HG03439 (cell line): Measurements from ENCODE around the gene GALNTL6.
"Not testable (repeated sequence)": the region's sequence is repeated elsewhere in the genome, so short reads cannot be mapped to it uniquely, and the experiment has no call there.

Experiments
- ATAC-seq: cut with Tn5 transposase; IDR thresholded peaks from one replicate; pipeline ENCODE4 v1.9.1; 2021; ENCODE audit warnings: mild to moderate bottlenecking, moderate library complexity; ENCODE audit not compliant: unreplicated experiment

GALNTL6 gene

GRCh38 chr4:172898715-172899114 lies 1085.5 kb downstream of the GALNTL6 start:
- ATAC-seq: no peak

- ATAC-seq: no peak
Observed at GRCh38 chr4:172899861-172900260, 1086.7 kb downstream of the GALNTL6 start.

GRCh38 chr4:172900900-172901299 lies 1087.7 kb downstream of the GALNTL6 start:
- no peak for ATAC-seq

- not testable (repeated sequence) for ATAC-seq
Observed at GRCh38 chr4:172912468-172912867, 1099.3 kb downstream of the GALNTL6 start.

GRCh38 chr4:172917403-172917802 lies 1104.2 kb downstream of the GALNTL6 start:
- not testable (repeated sequence) for ATAC-seq

GRCh38 chr4:172919269-172919668 lies 1106.1 kb downstream of the GALNTL6 start:
- ATAC-seq: no peak

- ATAC-seq: no peak
Observed at GRCh38 chr4:172927096-172927814, 1114.1 kb downstream of the GALNTL6 start.

GRCh38 chr4:172928347-172928746 lies 1115.1 kb downstream of the GALNTL6 start:
- ATAC-seq: no peak

- no peak for ATAC-seq
Observed at GRCh38 chr4:172938072-172938829, 1125.0 kb downstream of the GALNTL6 start.

- ATAC-seq: no peak
Observed at GRCh38 chr4:172938870-172939269, 1125.7 kb downstream of the GALNTL6 start.

- no peak for ATAC-seq
Observed at GRCh38 chr4:172942840-172943239, 1129.6 kb downstream of the GALNTL6 start.

GRCh38 chr4:172945611-172946010 lies 1132.4 kb downstream of the GALNTL6 start:
- no peak for ATAC-seq

- no peak for ATAC-seq
Observed at GRCh38 chr4:172946503-172946902, 1133.3 kb downstream of the GALNTL6 start.

GRCh38 chr4:172947594-172947993 lies 1134.4 kb downstream of the GALNTL6 start:
- ATAC-seq: no peak

GRCh38 chr4:172950990-172951389 lies 1137.8 kb downstream of the GALNTL6 start:
- no peak for ATAC-seq

- ATAC-seq: no peak
Observed at GRCh38 chr4:172951679-172952451, 1138.7 kb downstream of the GALNTL6 start.

- ATAC-seq: no peak
Observed at GRCh38 chr4:172953896-172954568, 1140.8 kb downstream of the GALNTL6 start.

GRCh38 chr4:172956340-172956739 lies 1143.1 kb downstream of the GALNTL6 start:
- ATAC-seq: not testable (repeated sequence)

GRCh38 chr4:172957216-172957615 lies 1144.0 kb downstream of the GALNTL6 start:
- ATAC-seq: no peak

- no peak for ATAC-seq
Observed at GRCh38 chr4:172962564-172963353, 1149.6 kb downstream of the GALNTL6 start.
